HCEC 1CT (cell line): Measurements from ENCODE around the gene SLC15A3.
A peak's percentile ranks its signal among the peaks of the same experiment; 100 is the strongest.
"Not testable (repeated sequence)": the region's sequence is repeated elsewhere in the genome, so short reads cannot be mapped to it uniquely, and the experiment has no call there.

Source experiments
- DNase-seq: peaks from one replicate; pipeline ENCODE4 v3.0.0-alpha.2; 2017

SLC15A3 gene

DNA sequence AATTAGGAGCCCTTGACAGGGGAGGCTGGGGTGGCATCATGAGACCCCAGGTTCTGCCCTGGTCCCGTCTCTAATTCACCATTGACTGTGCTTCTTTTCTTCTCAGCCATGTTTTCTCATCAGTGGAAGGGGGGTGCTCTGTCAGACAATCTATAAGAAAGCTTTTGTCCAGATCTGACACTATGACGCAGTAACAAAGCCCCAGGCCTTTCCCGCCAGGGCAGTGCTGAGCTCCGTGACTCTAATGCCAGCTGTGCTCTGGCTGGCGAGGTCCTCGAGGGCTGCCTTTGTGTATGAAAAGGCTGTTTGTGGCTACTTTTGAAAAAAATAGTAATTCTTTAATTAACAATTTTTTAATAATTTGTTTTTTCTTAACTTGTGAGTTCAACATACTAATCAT, 22.8 kb upstream of the SLC15A3 start:
- no peak for DNase-seq

DNA sequence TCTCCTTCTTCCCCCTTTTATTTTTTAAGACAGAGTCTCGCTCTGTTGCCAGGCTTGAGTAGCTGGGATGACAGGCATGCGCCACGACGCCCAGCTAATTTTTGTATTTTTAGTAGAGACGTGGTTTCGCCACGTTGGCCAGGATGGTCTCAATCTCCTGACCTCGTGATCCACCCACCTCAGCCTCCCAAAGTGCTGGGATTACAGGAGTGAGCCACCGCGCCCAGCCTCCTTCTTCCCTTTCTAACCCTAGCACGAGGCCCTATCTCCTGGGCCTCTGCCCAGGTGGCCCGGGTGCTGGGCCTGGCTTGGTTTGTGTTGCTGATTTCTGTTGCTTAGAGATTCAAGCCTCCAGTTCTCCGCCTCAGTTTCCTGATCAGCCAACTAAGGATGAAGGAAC, 22.3 kb upstream of the SLC15A3 start:
- DNase-seq = not testable (repeated sequence)

DNA sequence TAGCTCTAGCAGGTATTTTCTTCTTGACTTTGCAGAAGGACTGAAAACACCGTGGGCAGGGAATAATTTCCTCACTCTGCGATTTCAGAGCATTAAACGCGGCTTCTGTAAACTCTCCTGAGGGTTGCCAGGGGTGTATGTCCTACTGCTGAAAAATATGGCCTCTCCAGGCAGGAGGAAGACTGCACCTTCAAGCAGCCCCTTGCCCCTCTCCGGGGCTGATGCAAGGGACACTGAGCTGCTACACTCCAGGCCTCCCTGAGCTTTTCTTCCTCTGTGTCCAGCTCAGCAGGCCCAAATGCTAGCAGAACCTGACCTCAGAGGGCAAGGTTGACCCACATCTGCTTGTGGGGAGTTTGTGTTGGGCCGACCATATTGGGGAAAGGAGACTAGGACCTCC, 21.7 kb upstream of the SLC15A3 start:
- no peak for DNase-seq

DNA sequence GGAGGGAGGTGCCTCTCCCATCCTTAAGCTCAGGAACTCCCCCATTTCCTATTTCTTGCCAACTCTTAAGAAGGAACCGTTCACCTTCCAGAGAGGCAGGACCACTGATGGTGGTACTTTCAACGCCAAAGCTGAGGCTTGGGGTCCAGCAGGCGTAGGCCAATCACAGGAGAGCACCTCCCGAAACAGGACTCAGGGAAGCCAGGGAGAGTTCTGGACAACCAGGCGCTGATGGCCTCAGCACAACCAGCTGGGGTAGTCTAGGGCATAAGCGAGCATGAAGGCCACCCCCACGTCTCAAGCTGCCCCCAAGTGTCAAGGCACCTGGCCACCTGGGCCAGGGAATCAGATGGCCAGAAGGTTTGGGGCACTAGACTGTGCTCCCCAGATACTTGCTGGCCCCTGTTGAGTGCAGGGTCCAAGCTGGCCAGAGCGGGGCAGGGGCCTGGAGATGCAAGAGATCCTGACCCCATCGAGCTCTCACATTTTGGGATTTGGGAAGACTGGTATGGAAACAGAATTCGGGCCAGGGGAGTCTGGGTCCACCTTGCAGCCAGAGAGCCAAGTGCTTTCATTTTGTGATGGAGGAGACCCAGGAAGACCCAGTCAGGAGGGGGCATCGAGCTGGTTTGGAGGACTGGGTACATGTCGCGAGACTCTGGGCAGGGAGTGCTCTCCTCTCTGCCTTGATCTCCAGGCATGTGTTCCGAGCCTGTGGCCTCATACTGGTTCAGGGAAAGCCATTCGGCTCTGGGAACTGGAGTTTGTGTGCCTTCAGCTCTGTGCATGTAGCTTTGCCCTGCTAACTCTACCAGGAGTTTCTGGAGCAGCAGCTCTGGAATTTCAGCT, 20.4 kb upstream of the SLC15A3 start:
- DNase-seq = no peak

DNA sequence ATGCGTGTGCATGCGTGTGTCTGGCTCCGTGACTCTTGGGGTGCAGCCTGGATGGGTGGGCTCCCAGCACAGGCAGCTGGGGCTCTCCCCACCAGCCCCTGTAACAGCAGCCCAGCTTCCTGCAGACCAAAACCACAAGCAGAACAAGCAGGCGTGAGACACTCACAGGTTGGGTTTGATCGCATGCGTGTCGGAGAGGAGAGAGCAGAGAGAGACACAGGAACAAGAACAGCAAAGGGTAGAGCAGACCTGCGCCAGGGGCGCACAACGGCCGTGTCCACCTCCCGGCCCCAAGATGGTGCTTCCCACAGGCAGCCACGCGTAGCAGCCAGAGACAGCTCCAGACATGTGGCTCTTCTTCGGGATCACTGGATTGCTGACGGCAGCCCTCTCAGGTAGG, 19.5 kb upstream of the SLC15A3 start, which contains the start of gene CD6:
Gene CD6, plus strand, starts transcription at position 161 of the 400 bp plus-strand sequence. Its CDS starts 186 bp downstream, at position 347.
- no peak for DNase-seq

DNA sequence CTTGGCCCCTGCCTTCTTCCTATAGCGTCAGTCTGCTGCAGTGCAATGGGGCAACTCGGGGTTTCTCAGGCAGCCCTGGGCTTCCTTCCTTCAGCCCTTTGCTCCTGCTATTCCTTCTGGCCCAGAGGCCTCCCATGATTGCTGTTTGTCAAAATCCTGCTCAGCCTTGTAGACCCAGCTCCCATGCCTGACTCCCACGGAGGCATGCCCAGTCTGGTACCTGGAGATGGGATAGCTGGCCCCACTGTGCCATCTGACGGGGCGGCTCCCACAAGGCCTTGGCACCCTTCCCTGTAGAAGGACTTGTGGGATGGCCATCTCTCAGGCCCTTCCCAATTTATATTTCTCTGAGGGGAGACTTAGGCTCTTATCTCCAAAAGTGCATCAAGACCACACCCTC, 18.9 kb upstream of the SLC15A3 start:
- DNase-seq = no peak

DNA sequence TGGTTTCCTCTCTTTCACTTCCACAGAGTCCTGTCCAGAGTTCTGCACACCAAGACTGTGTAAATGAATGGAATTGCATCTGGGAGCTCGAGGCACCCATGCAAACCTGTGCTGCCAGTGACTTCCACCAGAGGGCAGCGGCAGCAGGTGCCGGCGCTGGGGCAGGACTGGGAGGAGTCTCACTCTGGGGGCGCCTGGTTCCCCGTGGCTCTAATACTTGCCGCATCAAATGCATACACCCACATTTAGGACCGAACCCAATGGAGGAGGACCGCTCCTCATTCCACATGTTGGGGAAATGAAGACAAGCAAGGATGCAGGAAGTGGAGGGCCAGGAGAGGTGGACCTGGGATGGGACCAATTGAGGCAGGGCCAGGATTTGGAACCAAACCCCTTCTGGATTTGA, 18.4 kb upstream of the SLC15A3 start:
- peak; percentile 22 for DNase-seq

DNA sequence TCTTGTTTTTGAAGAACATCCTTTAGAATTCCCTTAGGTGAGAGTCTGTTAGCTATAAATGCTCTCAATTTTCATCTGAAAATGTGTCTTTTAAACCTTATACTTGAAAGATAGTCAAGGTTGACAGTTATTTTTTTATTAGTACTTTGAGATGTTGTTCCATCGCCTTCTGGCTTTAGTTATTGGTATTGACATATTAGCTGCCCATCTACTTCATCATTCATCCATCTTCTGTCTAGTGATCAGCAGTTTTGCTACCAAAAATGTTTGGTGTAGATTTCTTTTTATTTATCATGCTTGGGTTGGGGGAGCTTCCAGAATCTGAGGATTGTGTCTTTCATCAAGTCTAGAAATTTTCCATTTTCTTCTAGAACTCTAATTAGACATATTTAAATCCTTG, 16.2 kb upstream of the SLC15A3 start:
- no peak for DNase-seq

DNA sequence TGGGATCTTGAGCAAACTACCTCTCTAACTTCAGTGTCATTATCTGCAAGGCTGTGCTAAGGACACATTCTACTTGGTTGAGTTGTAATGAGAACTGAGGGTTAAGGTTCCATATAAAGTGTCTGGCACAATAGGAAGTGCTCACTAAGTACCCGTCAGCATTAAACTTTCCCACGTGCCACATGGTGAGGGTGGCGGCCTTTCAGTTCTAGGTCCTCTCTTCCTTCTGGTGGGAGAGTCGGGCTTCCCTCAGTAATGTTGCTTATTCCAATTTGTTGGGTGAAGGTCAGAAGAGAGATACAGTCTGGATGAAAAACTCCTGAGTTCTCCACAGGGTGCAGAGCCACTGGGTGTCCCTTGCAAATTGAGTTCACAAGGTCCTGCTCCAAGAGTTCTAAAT, 14.9 kb upstream of the SLC15A3 start:
- DNase-seq = no peak

DNA sequence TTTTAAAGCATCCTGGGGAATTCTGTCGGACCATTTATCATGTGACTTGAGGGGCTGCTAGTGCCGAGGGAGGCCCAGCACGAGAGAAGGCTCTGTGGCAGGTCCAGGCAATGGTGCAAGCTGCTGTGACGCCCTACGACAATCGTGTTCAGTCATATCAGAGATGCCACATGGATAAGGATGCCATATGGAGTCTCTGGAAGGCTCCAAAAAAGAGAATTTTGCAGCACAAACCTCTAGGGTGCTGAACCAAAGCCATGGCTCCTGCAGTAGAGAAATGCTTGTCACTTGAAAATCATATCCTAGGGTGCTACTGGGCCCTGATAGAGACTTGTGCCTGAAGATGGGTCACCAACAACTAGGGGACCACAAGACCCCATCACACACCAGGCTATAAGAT, 12.8 kb upstream of the SLC15A3 start:
- no peak for DNase-seq

DNA sequence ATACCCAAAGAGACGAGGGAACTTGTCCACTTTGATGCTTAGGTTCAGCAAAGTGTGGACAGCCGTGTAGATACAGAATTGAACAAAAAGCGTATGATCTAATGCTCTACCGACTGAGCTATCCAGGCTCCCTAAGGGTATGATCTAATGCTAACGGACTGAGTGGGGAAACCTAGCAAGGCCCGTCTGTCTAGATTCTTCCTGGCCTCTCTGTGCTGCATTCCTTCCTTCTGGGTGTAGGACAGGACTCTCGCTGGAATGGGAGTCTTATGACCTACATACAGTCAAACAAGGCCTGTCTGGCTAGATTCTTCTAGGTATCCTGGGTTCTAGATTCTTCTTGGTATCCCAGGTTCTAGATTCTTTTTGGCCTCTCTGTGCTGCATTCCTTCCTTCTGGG, 8.4 kb upstream of the SLC15A3 start:
- DNase-seq = no peak

DNA sequence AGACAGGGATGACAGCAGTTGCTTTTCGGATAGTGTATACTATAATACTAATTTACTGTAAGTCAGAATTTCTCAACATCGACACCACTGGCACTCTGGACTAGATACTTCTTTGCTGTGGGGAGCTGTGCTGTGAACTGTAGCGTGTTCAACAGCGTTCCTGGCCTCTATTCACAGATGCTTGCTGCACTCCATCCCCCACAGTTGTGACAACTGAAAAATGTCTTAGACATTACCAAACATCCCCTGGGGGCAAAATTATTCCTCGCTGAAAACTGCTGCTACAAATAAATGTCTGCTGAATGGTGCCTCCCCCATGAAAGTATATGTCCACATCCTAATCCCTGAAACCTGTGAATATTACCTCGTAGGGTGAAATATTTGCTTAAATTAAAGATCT, 7.5 kb upstream of the SLC15A3 start:
- no peak for DNase-seq

DNA sequence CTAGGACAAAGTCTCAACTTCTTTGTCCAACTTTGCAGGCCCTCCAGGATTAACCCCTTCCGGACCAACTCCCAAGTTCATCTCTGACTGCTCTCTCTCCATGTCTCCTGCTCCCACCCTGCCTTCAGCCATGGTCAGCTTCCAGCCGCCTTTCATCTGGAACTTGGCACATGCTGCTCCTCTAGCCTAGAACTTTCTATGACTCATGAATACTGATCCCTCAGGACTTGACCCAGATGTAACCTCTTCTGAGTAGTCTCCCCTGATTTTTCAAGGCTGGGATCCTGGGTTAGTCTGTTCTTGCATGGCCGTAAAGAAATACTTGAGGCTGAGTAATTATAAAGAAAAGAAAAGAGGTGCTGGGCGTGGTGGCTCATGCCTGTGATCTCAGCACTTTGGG, 5.2 kb upstream of the SLC15A3 start:
- peak; percentile 72 for DNase-seq

DNA sequence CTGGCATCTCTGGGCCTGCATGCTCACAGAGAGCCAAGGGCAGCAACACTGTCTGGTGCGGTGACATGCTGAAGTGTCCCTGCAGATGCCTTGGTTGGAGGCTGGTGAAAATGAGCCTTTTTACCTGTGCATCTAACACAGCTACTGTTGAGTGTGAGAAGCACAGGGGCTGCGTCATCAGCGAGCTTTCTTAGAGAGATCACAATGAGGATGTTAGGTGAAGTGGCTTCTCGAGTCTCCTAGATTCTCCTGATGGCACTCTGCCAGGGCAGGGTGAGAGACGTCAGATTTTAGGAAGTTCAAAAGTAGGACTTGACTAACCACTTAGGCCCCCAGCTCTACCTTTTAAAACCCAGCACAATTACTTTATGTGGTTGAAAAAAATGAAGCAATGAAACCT, 3.6 kb upstream of the SLC15A3 start:
- DNase-seq = no peak

DNA sequence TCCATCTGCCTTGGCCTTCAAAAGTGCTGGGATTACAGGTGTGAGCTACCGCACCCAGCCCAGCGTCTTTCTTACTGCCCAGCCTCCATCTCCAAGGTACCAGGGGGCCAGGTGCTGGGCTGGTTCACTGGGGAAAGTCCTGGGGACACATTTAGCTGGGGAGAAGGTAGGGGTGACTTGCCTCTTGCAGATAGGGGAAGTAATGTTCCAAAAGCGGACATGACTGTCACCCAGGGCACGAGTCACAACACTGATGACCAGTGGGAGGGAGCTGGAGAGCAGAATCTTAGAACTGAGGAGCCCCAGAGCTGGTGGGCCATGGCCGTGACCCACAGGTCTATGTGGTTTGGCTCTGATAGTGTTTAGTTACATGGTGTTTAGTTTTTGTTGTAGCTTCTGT, 2.4 kb upstream of the SLC15A3 start:
- no peak for DNase-seq

DNA sequence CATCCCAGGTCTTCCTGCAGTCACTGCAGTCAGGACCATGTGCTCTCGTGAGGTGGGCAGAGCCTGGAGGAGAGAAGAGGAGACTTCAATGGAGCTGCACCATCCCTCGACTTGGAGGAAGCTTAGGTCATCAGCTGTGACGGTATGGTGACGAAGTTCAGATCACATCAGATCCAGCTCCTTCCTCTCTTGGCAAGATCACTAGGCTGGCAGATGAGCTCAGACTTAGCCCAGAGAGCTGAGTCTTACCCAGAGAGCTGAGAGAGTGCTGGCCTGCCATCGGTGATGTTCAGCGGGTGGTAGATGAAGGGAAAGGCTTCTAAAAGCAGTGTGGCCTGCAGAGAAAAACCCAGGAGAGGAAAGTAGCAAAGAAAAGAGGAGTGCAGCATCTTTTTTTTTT, 1.8 kb upstream of the SLC15A3 start:
- no peak for DNase-seq

DNA sequence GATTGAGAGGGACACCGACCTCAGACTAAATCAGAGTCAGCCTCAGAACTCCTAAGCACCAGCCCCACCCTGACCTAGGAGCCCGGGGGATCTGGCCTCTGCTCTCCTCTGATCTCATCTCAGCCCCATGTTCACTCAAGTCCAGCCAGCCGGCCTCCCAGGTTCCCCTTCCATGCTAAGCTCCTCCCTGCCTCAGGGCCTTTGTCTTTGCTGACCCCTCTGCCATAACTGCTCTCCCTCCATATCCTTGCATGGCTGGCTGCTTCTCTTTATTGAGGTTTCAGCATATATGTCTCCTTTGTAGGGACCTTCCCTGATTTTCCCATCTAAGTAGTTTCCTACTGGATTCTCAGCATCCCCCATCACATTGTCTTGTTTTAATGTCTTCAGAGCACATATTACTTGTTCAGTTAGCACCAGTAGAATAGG, 780 bp upstream of the SLC15A3 start:
- DNase-seq = no peak

DNA sequence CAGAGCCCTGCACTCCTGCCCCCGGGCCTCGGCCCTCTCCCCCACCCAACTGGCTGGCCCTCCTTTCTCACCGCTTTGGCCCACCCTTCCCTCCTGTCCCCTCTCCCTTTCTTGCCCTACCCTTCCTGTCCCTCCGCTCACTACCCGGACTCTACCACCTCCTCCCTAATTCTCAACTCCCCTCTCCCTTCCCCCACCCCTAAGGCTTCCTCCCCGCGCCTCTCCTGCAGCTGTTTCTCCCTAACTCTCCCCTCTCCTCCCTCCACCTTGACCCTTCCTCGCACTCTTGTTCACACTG, 421 bp downstream of the SLC15A3 start:
- no peak for DNase-seq

DNA sequence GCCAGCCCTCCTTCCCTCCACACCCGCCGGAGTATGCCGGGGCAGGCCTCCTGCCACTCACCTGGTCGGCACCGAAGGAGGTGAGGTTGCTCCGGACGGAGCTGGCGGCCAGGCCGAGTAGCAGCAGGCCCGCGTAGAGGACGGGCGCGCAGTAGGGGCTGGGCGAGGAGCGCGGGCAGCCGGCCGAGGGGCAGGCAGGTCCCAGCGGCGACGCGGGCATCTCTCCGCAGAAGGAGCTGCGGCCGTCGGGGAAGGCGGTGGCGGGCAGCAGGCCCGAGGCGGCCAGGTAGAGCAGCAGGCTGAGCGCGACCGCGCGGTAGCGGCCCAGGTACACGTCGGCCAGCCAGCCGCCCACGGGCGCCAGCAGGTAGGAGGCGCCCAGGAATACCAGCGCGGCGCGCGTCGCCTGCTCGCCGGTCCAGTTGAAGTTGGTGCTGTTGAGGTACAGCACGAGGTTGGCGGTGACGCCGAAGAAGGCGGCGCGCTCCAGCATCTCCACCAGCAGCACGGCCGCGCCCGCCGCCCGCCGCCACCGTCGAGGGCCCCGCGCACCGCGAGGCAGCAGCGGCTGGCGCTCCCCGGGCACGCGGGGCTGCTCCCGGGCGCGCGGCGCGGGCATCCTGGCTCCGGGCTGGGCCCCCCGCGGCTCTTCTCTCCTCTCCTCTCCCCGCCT, 907 bp downstream of the SLC15A3 start:
- DNase-seq = no peak

DNA sequence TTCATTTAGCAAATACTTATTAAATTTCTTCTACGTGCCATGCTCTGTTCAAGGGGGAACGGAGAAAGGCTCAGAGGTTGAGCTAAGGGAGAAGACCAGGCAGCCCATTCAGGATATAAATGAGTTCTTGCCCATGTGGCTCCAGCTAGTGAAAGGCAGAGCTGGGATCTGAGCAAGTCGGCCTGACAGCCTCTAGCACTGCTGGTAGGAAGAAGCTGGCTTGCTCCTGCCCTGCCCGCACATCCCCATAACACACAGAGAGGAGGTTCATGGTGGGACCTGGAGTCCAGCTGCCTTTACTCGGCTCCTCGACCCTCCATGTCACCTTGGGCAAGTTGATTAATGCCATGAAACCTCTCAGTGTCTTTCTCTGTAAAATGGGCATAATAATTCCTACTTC, 2.0 kb downstream of the SLC15A3 start:
- DNase-seq = no peak

DNA sequence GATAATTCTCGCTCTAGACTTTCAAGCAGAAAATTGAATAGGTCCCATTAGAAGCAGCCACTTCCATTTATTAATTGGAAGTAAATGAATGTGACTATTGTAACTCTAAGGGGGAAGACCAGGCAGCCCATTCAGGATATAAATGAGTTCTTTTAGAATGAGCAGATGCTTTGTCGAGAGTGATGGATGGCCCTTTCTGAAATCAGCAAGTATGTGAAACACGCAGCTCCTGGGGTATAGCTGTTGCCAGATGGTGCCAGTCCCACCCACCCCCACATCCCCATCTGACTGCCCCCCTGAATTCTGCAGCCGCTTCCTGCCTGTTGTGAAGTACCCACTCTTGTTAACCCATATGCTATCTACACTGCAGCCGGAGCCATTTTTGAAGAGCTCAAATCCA, 3.7 kb downstream of the SLC15A3 start:
- DNase-seq = no peak

DNA sequence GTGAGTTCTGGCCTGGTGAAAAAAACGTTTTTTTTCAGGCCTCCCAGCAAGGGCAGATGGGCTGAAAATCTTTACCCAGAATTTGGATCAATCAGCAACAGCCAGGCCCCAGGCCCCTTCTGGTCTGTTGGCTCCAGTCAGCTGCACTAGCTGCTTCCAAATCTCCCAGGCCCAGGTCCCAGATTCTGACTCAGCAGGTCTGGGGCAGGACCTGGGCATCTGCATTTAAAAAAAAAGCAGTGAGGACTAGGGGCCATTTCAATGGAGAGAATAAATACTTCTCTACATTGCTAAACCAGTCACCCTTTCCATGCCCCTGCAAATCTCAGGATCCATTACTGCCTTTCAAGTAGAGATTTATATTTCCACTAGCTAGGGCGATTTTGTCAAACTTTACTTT, 4.3 kb downstream of the SLC15A3 start:
- no peak for DNase-seq

DNA sequence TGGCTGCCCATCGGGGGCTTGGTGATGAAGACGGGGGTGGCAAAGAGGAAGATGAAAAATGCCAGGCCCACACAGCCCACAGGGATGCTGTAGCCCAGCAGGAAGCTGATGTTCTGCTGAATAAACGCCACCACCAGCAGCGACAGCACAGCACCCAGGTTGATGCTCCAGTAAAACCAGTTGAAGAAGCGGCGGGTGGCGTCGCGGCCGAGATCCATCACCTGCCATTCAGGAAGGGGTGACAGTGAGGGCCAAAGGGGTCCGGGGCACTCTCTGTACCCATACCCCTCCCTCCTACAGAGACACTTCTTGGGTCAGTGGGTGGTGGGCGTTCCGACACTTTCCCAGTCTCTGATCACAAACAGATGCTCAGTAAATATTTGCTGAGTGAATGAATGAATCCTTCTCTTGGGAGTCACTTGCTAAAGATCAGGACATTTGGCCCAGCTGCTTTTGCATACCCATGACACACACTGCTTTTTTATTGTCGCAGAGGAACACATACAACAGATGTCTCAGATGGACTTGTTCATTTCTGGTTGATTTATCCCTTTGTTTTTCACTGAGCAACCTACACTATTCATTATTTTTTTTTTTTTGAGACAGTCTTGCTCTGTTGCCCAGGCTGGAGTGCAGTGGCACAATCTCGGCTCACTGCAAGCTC, 5.2 kb downstream of the SLC15A3 start:
- no peak for DNase-seq

DNA sequence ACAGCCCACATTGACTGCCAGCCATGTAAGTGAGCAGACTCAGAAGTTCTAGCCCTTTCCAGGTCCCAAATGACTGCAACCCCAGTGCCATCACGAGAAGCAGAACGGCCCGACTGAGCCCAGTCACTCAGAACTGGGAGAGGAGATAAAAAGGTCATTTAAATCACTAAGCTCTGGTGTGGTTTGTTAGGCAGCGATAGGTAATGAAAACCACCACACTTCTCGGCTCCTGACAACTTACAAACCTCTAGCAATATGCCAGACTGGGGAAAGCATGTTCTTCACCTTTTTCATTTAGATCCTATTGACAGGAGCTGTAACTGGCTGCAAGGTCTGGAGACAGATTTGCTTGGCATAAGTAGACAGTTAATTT, 6.7 kb downstream of the SLC15A3 start:
- no peak for DNase-seq
